GM19240 (cell line): ENCODE measurements around the gene MBIP.

Source experiments
- DNase-seq: peaks from one replicate; pipeline ENCODE4 v3.0.0; 2011; ENCODE audit warnings: low spot score; ENCODE audit not compliant: insufficient read length

MBIP gene

DNA sequence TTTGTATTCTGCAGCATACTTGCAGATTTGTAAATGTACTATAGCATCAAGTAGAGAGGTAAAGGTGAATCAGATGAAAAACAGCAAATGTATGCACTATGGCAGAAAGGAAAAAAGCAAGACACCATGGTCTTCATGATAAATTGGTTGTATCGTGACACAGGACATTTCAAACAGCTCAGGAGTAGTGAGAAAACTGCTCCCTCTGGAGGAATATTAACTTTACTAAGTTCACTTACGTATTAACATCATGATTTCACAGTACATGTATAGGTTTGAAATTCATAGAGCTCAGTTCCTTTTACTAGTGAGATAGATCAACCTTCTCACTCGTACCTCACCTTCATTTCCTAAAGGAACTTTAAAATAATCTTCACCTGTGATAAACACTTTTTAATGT lies 6.5 kb downstream of the MBIP start:
- DNase-seq, result no peak

DNA sequence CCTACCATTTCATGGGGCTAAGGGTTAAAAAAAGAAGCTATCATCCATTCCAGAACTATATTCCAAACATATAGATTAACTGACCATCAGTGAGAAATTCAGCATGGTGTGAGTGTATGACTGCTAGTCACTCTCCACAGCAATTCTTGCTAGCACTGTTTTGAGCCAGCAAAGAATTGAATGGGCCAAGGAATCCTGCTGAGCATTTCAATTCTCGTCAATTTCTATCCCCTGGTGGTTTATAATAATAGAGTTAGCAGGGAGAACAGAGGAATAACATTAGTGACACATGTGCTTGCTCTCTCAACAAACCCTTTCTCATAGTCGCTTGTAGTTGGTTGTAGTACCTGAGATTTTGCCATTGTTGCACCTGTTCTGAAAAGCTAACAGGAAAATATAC lies 7.2 kb downstream of the MBIP start:
- no peak for DNase-seq

- no peak for DNase-seq
Measured at GRCh38 chr14:36306836-36307235, 13.6 kb downstream of the MBIP start.

- no peak for DNase-seq
Measured at GRCh38 chr14:36304895-36305294, 15.5 kb downstream of the MBIP start.

- DNase-seq, result no peak
Measured at GRCh38 chr14:36303960-36304359, 16.5 kb downstream of the MBIP start.

- DNase-seq, result no peak
Measured at GRCh38 chr14:36302823-36303222, 17.6 kb downstream of the MBIP start.

DNA sequence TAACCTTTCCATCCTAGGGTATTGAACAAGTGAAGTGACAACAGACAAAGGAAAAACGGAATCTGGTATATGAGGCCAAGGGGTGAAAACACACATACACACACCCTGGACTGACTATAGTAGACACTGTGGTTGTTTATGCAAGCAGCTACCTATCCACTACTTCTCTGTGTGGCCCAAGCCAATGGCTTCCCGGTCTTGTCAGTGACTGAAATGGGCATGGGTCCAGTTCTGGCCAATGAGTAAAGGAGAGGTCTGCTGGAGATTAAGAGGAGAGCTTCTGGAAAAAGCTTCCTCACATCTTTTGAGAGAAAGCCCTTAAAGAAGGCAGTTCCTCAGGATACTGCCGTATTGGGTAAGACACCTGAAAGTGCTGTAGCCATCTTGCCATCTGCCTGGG lies 19.3 kb downstream of the MBIP start:
- no peak for DNase-seq

DNA sequence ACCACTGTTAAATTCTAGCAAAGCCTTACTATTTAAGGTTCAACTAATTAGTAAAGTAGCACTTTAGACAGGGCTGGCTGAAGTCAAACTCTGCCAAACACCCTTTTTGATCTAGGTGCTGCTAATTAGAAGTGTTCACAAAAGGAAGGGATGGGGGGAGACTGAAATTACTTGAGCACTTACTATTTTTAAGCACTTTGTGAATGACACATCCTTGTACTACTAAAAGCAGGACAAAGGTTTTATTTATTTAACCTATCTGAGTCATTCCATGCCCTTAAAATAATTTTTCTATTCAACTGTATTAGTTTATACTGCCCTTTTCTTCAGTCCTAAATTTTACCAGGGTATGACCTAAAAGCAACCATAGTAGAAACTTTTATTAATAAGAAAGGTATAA lies 20.1 kb downstream of the MBIP start:
- DNase-seq, result no peak

- DNase-seq, result no peak
Measured at GRCh38 chr14:36295642-36296627, 24.5 kb downstream of the MBIP start.

- DNase-seq, result no peak
Measured at GRCh38 chr14:36294543-36294942, 25.9 kb downstream of the MBIP start.

DNA sequence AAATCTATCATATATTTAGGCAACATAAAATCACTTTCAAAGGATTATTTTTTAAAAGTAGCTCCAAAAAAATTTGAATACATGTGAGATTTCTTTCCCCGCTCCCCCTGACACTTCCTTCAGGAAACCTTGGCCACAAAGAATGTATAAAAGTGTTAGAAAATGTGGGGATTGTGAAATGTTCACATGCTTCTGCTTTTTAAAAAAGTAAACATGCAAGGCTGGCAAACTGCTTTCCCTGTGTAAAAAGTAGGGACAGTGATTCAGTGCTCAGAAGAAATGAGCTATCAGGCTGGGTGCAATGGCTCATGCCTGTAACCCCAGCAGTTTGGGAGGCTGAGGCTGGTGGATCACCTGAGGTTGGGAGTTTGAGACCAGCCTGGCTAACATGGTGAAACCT lies 26.6 kb downstream of the MBIP start:
- no peak for DNase-seq

DNA sequence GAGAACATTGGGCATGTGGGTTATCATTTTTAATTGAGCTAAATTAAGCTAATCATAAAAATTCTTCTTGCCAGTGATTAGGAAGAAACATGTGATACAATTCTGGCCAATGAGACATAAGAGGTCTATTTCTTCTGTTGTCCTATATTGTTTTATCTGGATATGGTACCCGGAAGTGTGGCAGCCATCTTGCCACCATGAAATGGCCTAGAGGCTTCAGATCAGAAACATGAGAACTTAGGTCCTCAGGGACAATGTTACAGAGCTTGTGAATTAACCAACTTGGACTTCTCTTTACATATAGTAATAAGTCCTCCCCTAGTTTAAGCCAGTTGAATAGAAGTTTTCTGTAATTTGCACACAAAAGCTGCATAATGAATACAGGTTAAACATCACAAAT lies 30.5 kb downstream of the MBIP start:
- DNase-seq, result no peak

DNA sequence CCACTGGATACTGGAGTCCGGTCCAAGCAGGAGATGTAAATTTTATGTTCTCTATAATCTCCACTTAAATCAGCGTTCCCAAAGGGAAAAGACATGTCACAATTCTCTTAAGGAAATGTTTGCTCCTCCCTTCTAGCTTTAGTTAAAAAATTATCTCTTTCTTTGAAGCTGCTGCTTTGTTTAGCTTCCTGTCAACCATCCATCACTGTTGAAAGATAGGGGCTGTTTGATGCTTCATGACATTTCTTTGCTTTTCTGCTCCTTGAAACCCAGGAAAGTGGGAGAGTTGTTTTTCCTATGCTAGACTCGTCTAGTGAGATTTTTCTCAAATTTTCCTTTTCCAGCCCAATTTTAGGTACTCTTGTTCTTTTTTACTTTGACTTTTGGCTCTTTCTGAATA lies 31.9 kb downstream of the MBIP start:
- no peak for DNase-seq

DNA sequence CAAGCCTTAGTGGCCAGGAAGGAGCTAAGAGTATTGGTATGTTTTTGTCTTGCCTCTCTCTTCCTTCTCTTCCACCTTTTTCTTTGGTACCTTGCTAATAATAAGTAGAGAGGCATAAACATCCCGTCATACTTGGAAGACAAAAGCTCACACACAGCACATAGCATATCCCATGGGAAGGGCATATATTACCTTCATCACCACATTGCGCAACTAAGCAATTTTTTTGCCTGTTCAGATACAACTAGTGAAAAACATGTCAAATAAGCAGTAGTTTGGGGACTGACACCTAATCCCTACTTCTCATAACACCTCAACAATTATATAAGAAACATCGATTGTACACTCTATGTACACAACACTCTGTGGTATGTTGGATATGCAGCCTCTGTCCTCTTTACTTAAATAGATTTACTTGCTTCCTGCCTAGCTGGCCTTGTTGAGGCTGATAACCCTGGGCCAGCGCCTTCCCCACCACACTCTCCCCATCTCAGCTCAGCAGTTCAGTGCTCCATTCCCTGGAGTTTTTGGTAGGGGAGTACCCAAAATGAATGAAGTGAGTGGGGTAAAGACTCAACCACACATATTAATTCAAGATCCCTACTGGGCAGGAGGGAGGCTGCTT lies 35.4 kb downstream of the MBIP start:
- no peak for DNase-seq

GRCh38 chr14:36281309-36281708 lies 39.1 kb downstream of the MBIP start:
- DNase-seq, result no peak

- DNase-seq, result no peak
Measured at GRCh38 chr14:36279306-36280190, 40.9 kb downstream of the MBIP start.

DNA sequence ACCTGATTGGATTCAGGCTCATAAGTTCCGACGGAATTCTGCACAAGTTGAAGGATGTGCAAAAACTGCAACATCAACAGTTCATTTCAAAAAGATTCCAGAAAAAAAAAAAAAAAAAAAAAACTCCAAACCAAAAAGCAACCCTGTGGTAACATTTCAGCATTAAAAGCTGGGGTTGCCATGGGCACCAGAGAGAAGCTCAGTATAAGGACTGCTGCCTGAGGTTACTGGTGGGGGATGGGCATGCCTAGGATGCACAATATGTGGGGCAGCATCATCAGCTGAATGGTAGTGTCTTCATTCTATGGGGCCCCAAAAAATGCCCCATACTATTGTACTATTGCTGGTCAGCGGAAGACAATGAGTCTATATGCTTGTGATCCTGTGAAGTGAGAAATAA lies 44.7 kb downstream of the MBIP start:
- no peak for DNase-seq

- no peak for DNase-seq
Measured at GRCh38 chr14:36271939-36272907, 48.2 kb downstream of the MBIP start.

- no peak for DNase-seq
Measured at GRCh38 chr14:36271222-36271621, 49.2 kb downstream of the MBIP start.

- DNase-seq, result no peak
Measured at GRCh38 chr14:36270191-36270590, 50.2 kb downstream of the MBIP start.

- no peak for DNase-seq
Measured at GRCh38 chr14:36268121-36268520, 52.3 kb downstream of the MBIP start.
